Keratinocyte (primary cell): ENCODE measurements around the gene CXXC5. TPM values are rescaled to one million over a fixed set of nuclear protein-coding genes. Genes with fewer than 3 reads are reported as not detected.

Experiments used
- DNase-seq: peaks from one replicate; pipeline ENCODE4 v3.0.0-alpha.2; 2011; ENCODE audit warnings: low read depth, missing footprints, low spot score
- FAIRE-seq: peaks from 2 replicates; lab custom pipeline; 2011; peaks lifted over from hg19 to GRCh38; lab: Jason Lieb, UNC
- H2AFZ ChIP-seq: 2 replicates; pipeline ENCODE4 v1.6.0; 2012; ENCODE audit warnings: low read length, control low read depth, inconsistent platforms; ENCODE audit not compliant: control insufficient read depth
- H3K27ac ChIP-seq: 2 replicates; pipeline ENCODE4 v1.5.1; 2011; ENCODE audit warnings: low read length; ENCODE audit not compliant: control insufficient read depth, insufficient read depth
- H3K27me3 ChIP-seq: 3 replicates; pipeline ENCODE4 v1.6.0; 2011; ENCODE audit warnings: low read length; ENCODE audit not compliant: control insufficient read depth, insufficient read depth; ENCODE audit errors: extremely low read depth
- H3K36me3 ChIP-seq, 2 experiments: 2 replicates in 1 of 2; 3 replicates in 1 of 2; pipeline ENCODE4 v1.5.1; 2011; ENCODE audit warnings: low read length in 2 of 2, mild to moderate bottlenecking in 1 of 2; ENCODE audit not compliant: control insufficient read depth in 2 of 2, insufficient read depth in 2 of 2; ENCODE audit errors: extremely low read depth in 1 of 2
- H3K4me1 ChIP-seq: 3 replicates; pipeline ENCODE4 v1.5.1; 2011; ENCODE audit warnings: low read length; ENCODE audit not compliant: control insufficient read depth, insufficient read depth; ENCODE audit errors: extremely low read depth
- H3K4me2 ChIP-seq: 3 replicates; pipeline ENCODE4 v1.6.0; 2011; ENCODE audit warnings: low read depth, low read length; ENCODE audit not compliant: control insufficient read depth, insufficient read depth; ENCODE audit errors: extremely low read depth
- H3K4me3 ChIP-seq, 3 experiments: fragments of 200-600 bp in 1 of 3; sonication (generic) in 1 of 3; 2 replicates in 2 of 3; 3 replicates in 1 of 3; pipeline ENCODE4 v1.5.1; 2011 to 2016; ENCODE audit warnings: low read length in 3 of 3, mild to moderate bottlenecking in 3 of 3, control low read depth in 2 of 3, inconsistent platforms in 1 of 3, low read depth in 1 of 3, mixed read lengths in 1 of 3, mixed run types in 1 of 3, moderate library complexity in 1 of 3; ENCODE audit not compliant: control insufficient read depth in 2 of 3, insufficient read depth in 2 of 3; ENCODE audit errors: extremely low read depth in 1 of 3
- H3K79me2 ChIP-seq: 2 replicates; pipeline ENCODE4 v1.6.0; 2012; ENCODE audit warnings: low read length; ENCODE audit not compliant: control insufficient read depth, insufficient read depth
- H3K9ac ChIP-seq: 3 replicates; pipeline ENCODE4 v1.6.0; 2011; ENCODE audit warnings: low read length; ENCODE audit not compliant: control insufficient read depth, insufficient read depth; ENCODE audit errors: extremely low read depth
- H3K9me1 ChIP-seq: 3 replicates; pipeline ENCODE4 v1.6.0; 2011; ENCODE audit warnings: low read length; ENCODE audit not compliant: control insufficient read depth, insufficient read depth; ENCODE audit errors: extremely low read depth
- H3K9me3 ChIP-seq: 2 replicates; pipeline ENCODE4 v1.5.1; 2012; ENCODE audit warnings: low read depth, low read length; ENCODE audit not compliant: control insufficient read depth
- H4K20me1 ChIP-seq: 3 replicates; pipeline ENCODE4 v1.6.0; 2011; ENCODE audit warnings: low read length; ENCODE audit not compliant: control insufficient read depth, insufficient read depth; ENCODE audit errors: extremely low read depth
- EZH2 ChIP-seq: IDR thresholded peaks from one replicate; pipeline ENCODE4 v1.6.1; 2012; ENCODE audit warnings: inconsistent platforms, mild to moderate bottlenecking, low read length, moderate library complexity
- dilution Hi-C: fragments of 300-500 bp; cut with MboI; formaldehyde crosslinking; loops from one replicate; pipeline ENCODE4 v1.7.0; 2020; ENCODE audit warnings: low sequenced_read_pairs; ENCODE audit not compliant: extremely low pct_ligation_motif_present
- polyA plus RNA-seq, 5 experiments: library from polyadenylated mRNA; depleted of rRNA in 3 of 5; stranded (reverse) in 3 of 5; stranded (forward) in 1 of 5; unstranded in 1 of 5; fragments of >200 nt; gene quantifications; 1 replicate in 1 of 5; 2 replicates in 3 of 5; 3 replicates in 1 of 5; pipeline versions ENCODE4 v1.2.1 to v1.2.3, GENCODE V29; 2011 to 2012; ENCODE audit warnings: missing spikeins in 2 of 5, low read depth in 1 of 5, low replicate concordance in 1 of 5
- TF ChIP-seq, protein P1 (sequence below), 3 experiments: IDR thresholded peaks in 1 of 3; conservative IDR thresholded peaks in 1 of 3; optimal IDR thresholded peaks in 1 of 3; 2 replicates in 2 of 3; 3 replicates in 1 of 3; pipeline versions ENCODE3 to v1.5.1; 2011; ENCODE audit warnings: low read length in 3 of 3, mild to moderate bottlenecking in 3 of 3, moderate library complexity in 2 of 3, control low read depth in 1 of 3, inconsistent platforms in 1 of 3; ENCODE audit not compliant: insufficient read depth in 2 of 3; ENCODE audit errors: extremely low read depth in 1 of 3

Gene CXXC5
- polyA plus RNA-seq, 1 donor (not counting 4 experiments of a cell fraction or from before 2014, with no cell fraction given): 1.0 TPM

GRCh38 chr5:139678751-139679750 is 30.9 kb downstream of the CXXC5 start:
- no peaks in the 10 kb centered on the region for H3K4me1 ChIP-seq

GRCh38 chr5:139680368-139681111 is 32.4 kb downstream of the CXXC5 start:
- Histone ChIP-seq H4K20me1 (no peaks in the 10 kb centered on the region), H2AFZ (no peak overlapping the region), H3K27me3 (peaks cover 17% of the 10 kb centered on the region), H3K4me3 (no peak overlapping the region), H3K9ac (no peak overlapping the region), H3K9me3 (no peaks in the 10 kb centered on the region), H3K79me2 (no peaks in the 10 kb centered on the region), H3K9me1 (no peaks in the 10 kb centered on the region), H3K4me1 (no peaks in the 10 kb centered on the region), H3K36me3 (no peaks in the 10 kb centered on the region), H3K4me2 (no peak overlapping the region), H3K27ac (no peak overlapping the region)
- FAIRE-seq (no peak), DNase-seq (no peak)
- no peak for TF ChIP-seq EZH2
- dilution Hi-C loops: no loop called here

More at GRCh38 chr5:139678751-139679750, 30.9 kb downstream of the CXXC5 start:
- H3K4me2 ChIP-seq: no peak overlapping the region
- no peaks in the 10 kb centered on the region for H3K79me2 ChIP-seq
- no peak for TF ChIP-seq EZH2
- TF ChIP-seq, protein P1, sequence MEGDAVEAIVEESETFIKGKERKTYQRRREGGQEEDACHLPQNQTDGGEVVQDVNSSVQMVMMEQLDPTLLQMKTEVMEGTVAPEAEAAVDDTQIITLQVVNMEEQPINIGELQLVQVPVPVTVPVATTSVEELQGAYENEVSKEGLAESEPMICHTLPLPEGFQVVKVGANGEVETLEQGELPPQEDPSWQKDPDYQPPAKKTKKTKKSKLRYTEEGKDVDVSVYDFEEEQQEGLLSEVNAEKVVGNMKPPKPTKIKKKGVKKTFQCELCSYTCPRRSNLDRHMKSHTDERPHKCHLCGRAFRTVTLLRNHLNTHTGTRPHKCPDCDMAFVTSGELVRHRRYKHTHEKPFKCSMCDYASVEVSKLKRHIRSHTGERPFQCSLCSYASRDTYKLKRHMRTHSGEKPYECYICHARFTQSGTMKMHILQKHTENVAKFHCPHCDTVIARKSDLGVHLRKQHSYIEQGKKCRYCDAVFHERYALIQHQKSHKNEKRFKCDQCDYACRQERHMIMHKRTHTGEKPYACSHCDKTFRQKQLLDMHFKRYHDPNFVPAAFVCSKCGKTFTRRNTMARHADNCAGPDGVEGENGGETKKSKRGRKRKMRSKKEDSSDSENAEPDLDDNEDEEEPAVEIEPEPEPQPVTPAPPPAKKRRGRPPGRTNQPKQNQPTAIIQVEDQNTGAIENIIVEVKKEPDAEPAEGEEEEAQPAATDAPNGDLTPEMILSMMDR (optimal IDR thresholded peaks at IDR 0.05 in 1 of 3, IDR thresholded peaks at IDR 0.05 in 1 of 3, conservative IDR thresholded peaks at IDR 0.05 in 1 of 3; ENCODE audit: extremely low read depth in 1 of 3, insufficient read depth in 2 of 3, low read length in 3 of 3): no peak
- no peaks in the 10 kb centered on the region for H4K20me1 ChIP-seq
- peaks cover 17% of the 10 kb centered on the region for H3K27me3 ChIP-seq
- no peaks in the 10 kb centered on the region for H3K9me1 ChIP-seq
- no peaks in the 10 kb centered on the region for H3K9me3 ChIP-seq
- H3K27ac ChIP-seq: no peak overlapping the region
- no peak for DNase-seq
- dilution Hi-C loops: no loop called here
- no peak overlapping the region for H3K9ac ChIP-seq
- FAIRE-seq: no peak
- no peak overlapping the region for H2AFZ ChIP-seq
- no peak overlapping the region for H3K4me3 ChIP-seq
- no peaks in the 10 kb centered on the region for H3K36me3 ChIP-seq
